GM18505 (cell line): ENCODE data around the gene NRXN2.
"Not testable (repeated sequence)": the region's sequence is repeated elsewhere in the genome, so short reads cannot be mapped to it uniquely, and the experiment has no call there.

Source experiments
- ATAC-seq: cut with Tn5 transposase; IDR thresholded peaks from one replicate; pipeline ENCODE4 v1.9.1; 2021; ENCODE audit not compliant: unreplicated experiment
- POLR2A ChIP-seq: IDR thresholded peaks from 4 replicates; pipeline ENCODE4 v1.6.1; 2011; ENCODE audit warnings: borderline replicate concordance; ENCODE audit not compliant: insufficient read depth, insufficient read length; ENCODE audit errors: extremely low read depth

The NRXN2 gene

DNA sequence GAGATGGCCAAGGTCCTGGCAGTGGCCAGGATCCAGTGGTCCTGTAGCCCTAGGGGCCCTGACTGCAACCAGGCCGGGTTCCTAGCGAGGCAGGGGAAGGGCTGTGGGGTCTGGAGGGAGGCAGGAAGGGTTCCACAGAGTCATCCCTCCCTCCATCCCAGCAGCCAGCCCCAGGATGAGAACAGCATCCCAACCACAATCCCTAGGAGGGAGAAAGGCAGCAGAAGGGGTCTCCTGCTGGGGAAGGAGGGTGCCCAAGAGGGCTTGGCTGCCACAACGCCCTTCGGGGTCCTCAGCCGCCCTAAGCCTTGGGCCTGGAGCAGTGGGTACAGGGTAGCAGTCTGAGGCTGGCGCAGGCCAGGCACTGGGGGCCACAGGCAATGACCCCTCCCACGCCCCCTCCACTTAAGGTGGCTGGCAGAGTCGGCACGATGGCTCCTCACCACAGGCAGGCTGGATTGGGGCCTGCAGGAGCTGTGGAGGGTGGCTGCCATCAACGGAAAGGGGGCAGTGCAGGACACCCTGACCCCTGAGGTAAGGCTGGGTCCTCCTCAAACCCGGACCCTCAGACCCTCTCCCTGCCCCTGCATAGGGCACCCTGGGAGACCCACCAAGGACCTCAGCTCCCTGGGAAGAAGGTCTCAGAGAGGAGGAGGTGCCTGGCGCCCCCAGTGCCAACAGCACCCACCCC is 124.7 kb downstream of the NRXN2 start:
- TF ChIP-seq POLR2A = no peak
- ATAC-seq = no peak

- no peak for ATAC-seq
- TF ChIP-seq POLR2A = no peak
Observed at GRCh38 chr11:64597671-64598101, 125.3 kb downstream of the NRXN2 start.

- not testable (repeated sequence) for ATAC-seq
Observed at GRCh38 chr11:64595922-64596321, 127.1 kb downstream of the NRXN2 start.

DNA sequence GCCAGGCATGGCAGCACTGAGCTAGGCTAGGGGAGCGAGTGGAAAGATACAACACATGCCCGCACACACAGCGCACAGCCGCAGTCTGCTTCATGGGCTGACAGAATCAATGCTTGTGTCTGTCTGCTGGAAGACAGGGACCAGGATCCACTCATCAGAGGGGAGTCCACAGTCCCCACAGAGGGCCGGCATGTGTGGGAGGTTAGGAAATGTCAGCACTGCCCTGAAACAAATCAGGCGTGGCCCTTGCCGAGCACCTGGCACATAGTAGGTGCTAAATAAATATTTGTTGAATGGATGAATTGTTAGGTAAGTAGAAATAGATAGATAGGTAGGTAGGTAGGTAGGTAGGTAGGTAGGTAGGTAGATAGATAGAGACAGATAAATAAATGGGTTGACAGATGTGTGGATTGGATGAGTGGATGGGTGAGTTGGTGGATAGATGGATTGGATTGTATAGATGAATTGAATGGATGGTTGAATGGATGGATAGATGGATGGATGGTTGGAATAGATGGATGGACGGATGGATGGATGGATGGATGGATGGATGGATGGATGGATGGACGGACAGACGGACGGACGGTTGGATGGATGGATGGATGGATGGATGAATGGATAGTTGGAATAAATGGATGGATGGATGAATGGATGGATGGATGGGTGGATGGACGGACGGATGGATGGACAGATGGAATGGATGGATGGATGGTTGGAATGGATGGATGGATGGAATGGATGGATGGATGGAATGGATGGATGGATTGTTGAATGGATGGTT is 128.6 kb downstream of the NRXN2 start:
- no peak for TF ChIP-seq POLR2A
- ATAC-seq = no peak

- no peak for ATAC-seq
- no peak for TF ChIP-seq POLR2A
Observed at GRCh38 chr11:64593156-64594105, 129.6 kb downstream of the NRXN2 start.

- ATAC-seq = no peak
- no peak for TF ChIP-seq POLR2A
Observed at GRCh38 chr11:64592656-64593055, 130.3 kb downstream of the NRXN2 start.

- no peak for TF ChIP-seq POLR2A
- no peak for ATAC-seq
Observed at GRCh38 chr11:64592234-64592615, 130.8 kb downstream of the NRXN2 start.

DNA sequence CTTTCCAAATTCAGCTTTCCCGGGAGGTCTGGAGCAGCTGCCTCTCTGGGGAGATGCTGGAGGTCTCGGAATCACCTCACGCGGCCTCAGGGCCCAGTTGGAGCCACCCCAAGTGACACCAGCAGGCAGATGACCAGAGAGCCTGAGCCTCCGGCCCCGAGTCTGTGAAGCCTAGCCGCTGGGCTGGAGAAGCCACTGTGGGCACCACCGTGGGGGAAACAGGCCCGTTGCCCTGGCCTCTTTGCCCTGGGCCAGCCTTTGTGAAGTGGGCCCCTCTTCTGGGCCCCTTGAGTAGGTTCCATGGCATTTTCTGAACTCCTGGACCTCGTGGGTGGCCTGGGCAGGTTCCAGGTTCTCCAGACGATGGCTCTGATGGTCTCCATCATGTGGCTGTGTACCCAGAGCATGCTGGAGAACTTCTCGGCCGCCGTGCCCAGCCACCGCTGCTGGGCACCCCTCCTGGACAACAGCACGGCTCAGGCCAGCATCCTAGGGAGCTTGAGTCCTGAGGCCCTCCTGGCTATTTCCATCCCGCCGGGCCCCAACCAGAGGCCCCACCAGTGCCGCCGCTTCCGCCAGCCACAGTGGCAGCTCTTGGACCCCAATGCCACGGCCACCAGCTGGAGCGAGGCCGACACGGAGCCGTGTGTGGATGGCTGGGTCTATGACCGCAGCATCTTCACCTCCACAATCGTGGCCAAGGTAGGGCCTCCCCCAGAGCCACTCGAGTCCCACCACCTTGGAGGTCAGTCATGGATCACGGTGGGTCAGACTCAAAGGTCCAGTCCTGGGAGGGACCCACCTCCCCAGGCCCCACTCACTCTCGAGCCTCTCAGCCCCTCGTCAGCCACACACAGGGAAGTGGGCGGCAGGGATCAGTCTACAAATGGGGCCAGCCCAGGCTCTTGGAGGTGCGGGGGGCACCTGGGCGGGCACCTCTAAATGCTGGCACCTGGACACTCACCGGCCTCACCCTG is 131.5 kb downstream of the NRXN2 start:
- TF ChIP-seq POLR2A = no peak
- ATAC-seq = no peak

- no peak for ATAC-seq
- no peak for TF ChIP-seq POLR2A
Observed at GRCh38 chr11:64590763-64591221, 132.2 kb downstream of the NRXN2 start, which contains the start of gene SLC22A12. TSS of gene SLC22A12 (plus strand) at chr11:64591220. CDS start at chr11:64591557, 337 bp downstream.

DNA sequence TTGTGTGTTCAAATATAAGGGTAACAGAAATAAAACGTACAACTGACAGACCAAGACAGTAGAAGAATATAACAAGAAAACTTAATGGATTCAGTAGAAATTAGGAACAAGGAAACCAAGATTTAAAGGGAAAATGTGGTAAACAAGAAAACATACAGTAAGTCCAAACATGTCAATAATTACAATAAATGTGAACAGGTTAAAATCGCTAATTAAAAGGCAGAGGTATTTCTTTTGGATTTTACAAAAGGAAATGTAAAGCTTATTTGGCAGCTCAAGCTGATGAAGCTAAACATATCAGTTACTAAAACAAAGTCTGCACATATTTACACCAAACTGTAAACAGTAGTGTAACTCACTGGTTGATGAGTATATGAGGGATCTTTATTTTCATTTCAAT is 134.3 kb downstream of the NRXN2 start:
- TF ChIP-seq POLR2A = no peak
- ATAC-seq = no peak

GRCh38 chr11:64586366-64586765 is 136.6 kb downstream of the NRXN2 start:
- TF ChIP-seq POLR2A = no peak
- no peak for ATAC-seq

DNA sequence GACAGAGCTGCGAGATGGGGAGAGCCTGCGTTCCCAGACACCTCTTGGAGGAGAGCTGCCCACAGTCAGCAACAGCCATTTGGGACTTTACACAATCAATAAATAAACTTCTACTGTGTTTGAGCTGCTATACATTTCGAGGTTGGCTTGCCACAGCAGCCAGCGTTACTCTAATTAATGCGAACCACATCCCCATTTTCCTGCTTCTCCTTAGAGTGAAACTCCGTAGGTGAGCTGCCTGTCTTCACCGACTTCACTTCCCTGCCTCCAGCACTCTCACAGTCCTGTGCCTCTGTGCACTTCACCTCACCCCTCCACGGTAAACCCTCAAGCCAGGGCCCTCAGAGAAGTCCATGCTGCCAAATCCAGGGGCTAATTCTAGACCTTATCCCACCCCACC is 137.8 kb downstream of the NRXN2 start:
- TF ChIP-seq POLR2A = no peak
- ATAC-seq = no peak
